Measurements from ENCODE around the gene LRRC57. TPM values are rescaled to one million over a fixed set of nuclear protein-coding genes. Genes with fewer than 3 reads are reported as not detected.

LRRC57 gene
- total RNA-seq, 3 donors from 2014 or later, result 24.1 to 30.9 (median 26.6) TPM

- DNase-seq, result no peak
- no peaks in the 10 kb centered on the region for H3K4me1 ChIP-seq (ENCODE audit: low read depth)
- ATAC-seq, result no peak
- no peak overlapping the region for H3K4me3 ChIP-seq
- H3K36me3 ChIP-seq (ENCODE audit: low read depth), result no peaks in the 10 kb centered on the region
- intact Hi-C loops (cut with DNase I, micrococcal nuclease), result no loop called here
- no peaks in the 10 kb centered on the region for H3K9me3 ChIP-seq
- TF ChIP-seq CTCF (IDR thresholded peaks at IDR 0.05), result no peak
These were observed 38.2 kb downstream of the LRRC57 start for GRCh38 chr15:42510258-42511006.

- Histone ChIP-seq H3K36me3 (ENCODE audit: low read depth) (no peaks in the 10 kb centered on the region), H3K9me3 (no peaks in the 10 kb centered on the region), H3K4me1 (ENCODE audit: low read depth) (peaks cover 6% of the 10 kb centered on the region), H3K4me3 (no peak overlapping the region)
- intact Hi-C loops (cut with DNase I, micrococcal nuclease), result no loop called here
- ATAC-seq (no peak), DNase-seq (no peak)
- TF ChIP-seq CTCF (IDR thresholded peaks at IDR 0.05), result no peak
These were observed 40.3 kb downstream of the LRRC57 start for GRCh38 chr15:42508263-42508690.

DNA sequence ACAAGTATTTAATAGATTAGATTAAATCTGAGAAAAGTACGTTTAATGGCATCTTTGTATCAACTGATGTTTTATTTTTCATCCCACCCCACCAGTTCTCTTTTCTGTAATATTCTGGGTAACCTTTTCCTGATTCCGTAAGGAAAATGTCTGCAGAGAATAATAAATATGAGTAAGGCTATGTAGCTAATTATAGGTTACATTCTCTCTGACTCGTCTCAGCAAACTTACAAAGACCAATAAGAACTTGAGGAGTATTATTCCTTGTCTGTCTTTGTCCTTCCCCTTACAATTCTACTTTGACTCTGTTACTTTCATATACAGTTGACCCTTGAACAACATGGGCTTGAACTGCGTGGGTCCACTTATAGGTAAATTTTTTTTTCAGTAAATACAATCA, 41.1 kb downstream of the LRRC57 start:
- intact Hi-C loops (cut with DNase I, micrococcal nuclease), result no loop called here
- TF ChIP-seq CTCF (IDR thresholded peaks at IDR 0.05), result no peak

DNA sequence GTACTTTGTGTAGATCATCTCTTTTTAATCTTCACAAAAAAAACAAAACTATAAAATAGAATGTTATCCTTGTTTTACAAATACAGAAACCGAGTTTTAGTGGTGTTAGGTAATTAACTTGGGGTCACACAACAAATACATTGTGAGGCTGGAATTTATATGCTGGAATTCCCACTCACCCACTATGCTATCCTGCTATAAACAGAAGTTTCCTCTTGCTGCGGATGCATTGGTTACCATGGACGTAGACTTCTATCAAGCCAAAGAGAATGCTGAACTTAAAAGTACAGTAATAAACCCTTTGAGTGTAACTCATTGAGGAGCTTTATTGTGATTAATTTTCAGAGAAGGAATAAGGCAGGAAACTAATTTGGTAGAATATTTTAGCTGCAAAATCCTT, 44.0 kb downstream of the LRRC57 start:
- peaks cover 9% of the 10 kb centered on the region for H3K4me1 ChIP-seq (ENCODE audit: low read depth)
- ATAC-seq (no peak), DNase-seq (no peak)
- TF ChIP-seq CTCF (IDR thresholded peaks at IDR 0.05), result no peak
- no peaks in the 10 kb centered on the region for H3K9me3 ChIP-seq
- no peaks in the 10 kb centered on the region for H3K36me3 ChIP-seq (ENCODE audit: low read depth)
- H3K4me3 ChIP-seq, result no peak overlapping the region
- intact Hi-C loops (cut with DNase I, micrococcal nuclease), result no loop called here

More for the DNA sequence above, 41.1 kb downstream of the LRRC57 start:
- Histone ChIP-seq H3K4me3 (no peak overlapping the region), H3K4me1 (ENCODE audit: low read depth) (peaks cover 6% of the 10 kb centered on the region), H3K36me3 (ENCODE audit: low read depth) (no peaks in the 10 kb centered on the region), H3K9me3 (no peaks in the 10 kb centered on the region)
- DNase-seq (no peak), ATAC-seq (no peak)

- DNase-seq, result no peak
- intact Hi-C loops (cut with DNase I, micrococcal nuclease), result no loop called here
- H3K9me3 ChIP-seq, result no peaks in the 10 kb centered on the region
- ATAC-seq, result no peak
- H3K4me1 ChIP-seq (ENCODE audit: low read depth), result peaks cover 17% of the 10 kb centered on the region
- H3K4me3 ChIP-seq, result no peak overlapping the region
- H3K36me3 ChIP-seq (ENCODE audit: low read depth), result no peaks in the 10 kb centered on the region
- TF ChIP-seq CTCF (IDR thresholded peaks at IDR 0.05), result no peak
These were observed 44.8 kb downstream of the LRRC57 start for GRCh38 chr15:42503825-42504224.

Data from mucosa of descending colon (tissue), 3 donors.